ENCODE results near the gene EVC.
"Not testable (repeated sequence)": the region's sequence is repeated elsewhere in the genome, so short reads cannot be mapped to it uniquely, and the experiment has no call there.

The EVC gene

DNA sequence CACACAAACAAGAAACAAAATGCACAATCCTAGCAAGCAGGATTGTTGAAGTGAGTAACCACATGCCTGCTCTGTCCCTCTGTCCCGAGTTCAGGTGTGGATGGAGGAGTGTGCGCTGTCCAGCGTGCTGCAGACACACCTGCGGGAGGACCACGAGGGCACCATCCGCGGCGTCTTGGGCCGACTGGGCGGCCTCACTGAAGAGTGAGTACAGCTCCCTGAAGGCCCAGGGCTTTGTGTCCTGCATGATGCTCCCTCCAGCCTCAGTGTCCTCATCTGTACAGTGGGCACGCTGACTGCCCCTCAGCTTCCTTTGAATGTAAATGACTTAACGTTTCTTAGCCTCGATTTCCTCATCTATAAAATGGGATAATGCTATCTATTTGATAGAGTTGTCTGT lies 82.5 kb downstream of the EVC start:
- DNase-seq: no peak

DNA sequence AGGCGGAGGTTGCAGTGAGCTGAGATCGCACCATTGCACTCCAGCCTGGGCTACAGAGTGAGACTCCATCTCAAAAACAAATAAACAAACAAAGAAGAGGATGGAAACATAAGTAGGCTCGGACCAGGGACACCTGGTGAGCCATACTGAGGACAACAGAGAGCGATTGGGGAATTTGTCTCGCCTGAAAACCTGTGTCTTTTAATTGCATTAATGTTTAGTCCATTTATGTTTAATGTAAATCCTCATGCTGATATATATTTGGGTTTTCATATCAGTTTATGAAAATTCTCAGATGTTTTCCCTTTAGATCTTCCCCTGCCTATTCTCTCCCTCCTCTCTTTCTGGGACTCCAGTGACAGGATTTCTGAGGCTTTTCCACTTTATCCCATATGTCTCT lies 84.6 kb downstream of the EVC start:
- no peak for DNase-seq

DNA sequence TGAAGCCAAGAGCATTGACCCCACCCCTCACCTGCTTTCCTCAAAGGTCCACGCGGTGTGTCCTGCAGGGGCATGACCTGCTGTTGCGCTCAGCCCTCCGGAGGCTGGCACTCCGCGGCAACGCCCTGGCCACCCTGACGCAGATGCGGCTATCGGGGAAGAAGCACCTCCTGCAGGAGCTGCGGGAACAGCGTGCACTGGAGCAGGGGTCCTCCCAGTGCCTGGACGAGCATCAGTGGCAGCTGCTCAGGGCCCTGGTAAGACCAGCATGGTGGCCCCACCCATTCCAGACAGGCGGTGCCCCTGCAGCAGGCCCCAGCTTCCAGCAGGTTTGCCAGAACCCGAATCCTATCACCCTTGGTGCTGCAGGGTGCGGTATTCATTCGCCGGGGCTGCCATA lies 86.0 kb downstream of the EVC start:
- DNase-seq: no peak

DNA sequence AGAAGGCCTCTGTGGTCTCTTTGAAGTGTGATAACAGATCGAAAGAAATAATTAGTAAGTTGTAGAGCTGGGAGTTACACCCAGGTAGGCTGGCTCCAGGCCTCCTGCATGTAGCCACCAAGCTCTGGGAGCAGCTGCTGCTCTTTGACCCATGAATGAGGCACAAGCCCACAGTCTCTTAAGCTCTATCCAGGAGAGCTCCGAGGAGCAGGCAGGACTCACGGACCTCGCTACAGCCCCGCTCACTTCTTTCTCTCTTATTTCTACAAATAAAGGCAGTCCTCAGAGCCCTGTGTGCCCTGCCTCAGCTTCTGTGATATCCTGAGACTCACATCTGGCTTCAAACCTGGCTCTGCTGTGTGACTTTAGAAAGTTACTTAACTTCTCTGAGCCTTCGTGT lies 86.9 kb downstream of the EVC start:
- no peak for DNase-seq

DNA sequence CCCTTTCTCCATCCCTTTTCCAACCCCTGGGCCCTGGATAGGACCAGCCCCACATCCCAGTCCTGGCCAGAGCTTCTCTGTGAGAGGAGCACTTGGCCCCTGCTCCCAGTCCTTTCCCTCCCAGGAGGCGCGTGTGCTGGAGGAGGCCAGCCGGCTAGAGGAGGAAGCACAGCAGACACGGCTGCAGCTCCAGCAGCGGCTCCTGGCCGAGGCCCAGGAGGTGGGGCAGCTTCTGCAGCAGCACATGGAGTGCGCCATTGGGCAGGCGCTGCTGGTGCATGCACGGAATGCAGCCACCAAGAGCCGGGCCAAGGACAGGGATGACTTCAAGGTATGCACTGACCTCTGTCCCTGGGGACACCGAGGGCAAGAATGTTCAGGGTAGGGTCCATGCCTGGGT lies 87.5 kb downstream of the EVC start:
- DNase-seq: no peak

DNA sequence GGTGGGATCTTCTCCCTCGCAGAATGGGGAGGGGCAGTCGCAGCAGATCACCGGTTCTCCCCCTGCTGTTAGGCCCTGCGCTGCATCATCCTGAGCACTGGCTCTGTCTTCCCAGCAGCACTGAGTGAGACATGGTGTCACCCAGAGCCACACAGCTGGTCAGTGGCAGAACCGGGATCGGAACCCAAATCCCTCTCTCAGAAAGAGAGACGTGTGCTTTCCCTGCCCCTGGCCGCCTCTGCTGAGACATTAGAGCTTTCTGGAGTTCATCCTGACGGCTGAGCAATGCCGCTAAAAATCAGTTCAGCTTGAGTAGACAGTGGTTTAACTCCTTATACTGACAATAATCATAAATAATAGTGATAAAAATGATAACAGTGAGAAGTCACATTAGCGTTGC lies 87.9 kb downstream of the EVC start:
- DNase-seq: no peak

DNA sequence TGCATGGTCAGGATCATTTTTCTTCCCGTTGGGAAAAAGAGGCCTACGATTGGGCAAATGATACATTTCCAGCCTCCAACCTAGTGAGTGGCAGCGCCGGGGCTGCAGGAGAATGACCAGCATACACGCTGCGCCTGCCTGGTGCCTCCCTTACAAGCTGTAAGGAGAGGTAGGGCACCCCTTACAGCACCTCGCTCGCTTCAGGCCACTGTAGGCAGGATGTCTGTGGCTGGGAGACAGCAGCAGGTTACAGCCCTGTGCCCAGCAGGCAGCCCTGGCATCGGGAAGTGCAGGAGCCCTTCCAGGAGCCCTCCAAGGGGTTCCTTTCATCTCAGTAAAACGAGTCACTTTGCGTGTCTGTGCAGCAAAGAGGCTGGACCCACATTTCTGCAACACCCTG lies 88.4 kb downstream of the EVC start:
- DNase-seq: no peak

DNA sequence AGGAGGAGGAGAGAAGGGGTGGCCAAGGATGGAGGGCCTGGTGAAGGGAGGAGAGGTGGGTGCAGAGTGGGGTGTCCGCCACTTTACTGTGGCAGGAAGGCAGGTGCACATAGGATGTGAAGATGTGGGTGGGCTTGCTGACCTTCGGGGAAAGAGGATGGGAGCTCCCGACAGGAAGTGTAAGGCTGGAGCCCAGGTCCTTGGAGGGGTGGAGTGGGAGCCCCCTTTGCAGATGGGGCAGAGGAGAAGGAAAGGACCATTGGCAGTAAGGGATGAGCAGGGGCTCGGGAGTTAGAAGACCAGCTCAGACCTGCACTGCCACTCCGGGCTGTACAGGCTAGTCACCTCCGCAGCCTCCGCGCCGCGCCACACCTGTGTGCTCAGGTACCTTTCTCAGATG lies 89.5 kb downstream of the EVC start:
- DNase-seq: no peak

DNA sequence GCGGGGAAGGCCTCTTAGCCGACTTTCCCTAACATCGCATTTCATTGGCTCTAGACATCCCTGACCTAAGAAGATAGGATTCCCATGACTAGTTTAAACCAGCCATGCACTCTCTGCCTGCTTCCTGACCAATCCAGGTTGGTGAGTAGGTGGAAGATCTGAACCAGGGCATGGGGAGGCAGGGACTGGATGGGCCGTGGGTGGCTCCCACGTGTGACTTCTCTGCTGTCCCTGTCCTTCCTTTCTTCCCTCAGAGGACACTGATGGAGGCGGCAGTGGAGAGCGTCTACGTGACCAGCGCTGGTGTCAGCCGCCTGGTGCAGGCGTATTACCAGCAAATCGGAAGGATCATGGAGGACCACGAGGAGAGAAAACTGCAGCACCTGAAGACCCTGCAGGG lies 90.7 kb downstream of the EVC start:
- DNase-seq: no peak

DNA sequence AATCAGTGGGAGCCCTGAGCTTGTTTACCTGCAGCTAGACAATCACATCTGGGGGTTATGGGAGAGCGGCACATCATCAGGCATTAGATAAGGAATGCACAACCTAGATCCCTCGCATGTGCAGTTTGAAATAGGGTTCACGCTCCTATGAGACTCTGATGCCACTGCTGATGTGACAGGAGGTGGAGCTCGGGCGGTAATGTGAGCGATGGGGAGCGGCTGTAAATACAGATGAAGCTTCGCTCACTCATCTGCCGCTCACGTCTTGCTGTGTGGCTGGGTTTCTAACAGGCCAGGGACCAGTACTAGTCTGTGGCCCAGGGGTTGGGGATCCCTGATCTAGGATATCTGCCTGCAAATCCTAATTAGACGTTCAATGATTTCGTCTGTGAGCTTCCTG lies 91.6 kb downstream of the EVC start:
- no peak for DNase-seq

DNA sequence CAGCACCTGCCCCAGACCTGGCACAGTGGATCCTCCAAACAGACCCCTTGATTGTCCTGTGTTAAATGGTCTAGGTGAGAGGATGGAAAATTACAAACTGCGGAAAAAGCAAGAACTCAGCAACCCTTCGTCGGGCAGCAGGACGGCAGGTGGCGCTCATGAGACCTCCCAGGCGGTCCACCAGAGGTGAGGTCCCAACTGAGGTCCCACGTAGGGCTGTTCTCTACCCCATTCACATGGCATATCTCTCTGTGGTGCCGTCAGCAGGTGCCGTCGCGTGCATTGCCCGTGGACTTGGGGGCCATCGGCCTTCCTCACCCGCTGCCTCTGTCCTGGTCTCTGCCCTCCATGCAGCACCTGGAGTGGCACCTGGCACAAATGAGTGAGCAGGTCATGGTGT lies 93.7 kb downstream of the EVC start:
- DNase-seq: no peak

DNA sequence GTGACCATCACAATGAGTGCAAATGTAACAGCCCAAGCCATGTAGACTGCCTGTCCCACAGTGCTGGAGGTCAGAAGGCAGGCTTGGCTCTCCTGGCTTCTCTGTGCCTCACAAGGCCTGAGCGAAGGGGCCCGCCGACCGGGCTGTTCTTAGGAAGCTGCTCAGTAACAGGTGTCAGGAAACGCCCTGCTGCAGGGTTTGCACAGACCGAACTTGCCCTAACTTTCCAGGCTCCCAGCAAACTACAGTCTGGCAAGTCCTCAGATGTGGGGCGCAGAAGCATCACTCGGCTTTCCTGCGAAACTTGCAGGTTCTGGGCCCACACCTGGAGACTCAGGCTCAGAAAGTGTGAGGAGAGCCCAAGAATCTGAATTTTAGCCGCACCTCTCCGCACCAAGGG lies 94.3 kb downstream of the EVC start:
- DNase-seq: no peak

DNA sequence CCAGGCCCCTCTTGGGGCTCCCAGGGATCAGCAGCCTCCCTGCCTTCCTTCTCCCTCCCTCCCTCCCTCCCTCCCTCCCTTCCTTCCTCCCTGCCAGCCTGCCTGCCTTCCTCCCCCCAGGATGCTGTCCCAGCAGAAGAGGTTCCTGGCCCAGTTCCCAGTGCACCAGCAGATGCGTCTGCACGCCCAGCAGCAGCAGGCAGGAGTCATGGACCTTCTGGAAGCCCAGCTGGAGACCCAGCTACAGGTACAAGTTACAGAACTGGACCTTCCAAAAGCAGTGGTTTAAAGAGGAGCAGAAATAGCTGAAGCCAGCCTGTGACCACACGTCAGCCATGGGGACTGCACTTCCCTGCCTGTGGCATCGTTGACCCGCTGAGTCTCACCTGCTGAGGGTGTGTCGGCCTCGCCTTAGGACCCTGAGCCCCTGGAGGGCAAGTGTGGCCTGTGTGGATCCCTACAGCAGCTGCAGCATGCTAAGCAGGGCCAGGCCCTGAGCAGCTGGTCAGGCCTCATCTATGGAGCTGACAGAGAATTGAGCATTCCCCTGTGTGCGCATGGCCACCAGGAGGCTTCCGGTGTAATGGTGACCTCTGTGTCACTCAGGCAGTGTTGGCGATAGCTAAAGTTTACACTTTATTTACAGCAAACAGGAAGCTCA lies 97.2 kb downstream of the EVC start:
- no peak for DNase-seq

DNA sequence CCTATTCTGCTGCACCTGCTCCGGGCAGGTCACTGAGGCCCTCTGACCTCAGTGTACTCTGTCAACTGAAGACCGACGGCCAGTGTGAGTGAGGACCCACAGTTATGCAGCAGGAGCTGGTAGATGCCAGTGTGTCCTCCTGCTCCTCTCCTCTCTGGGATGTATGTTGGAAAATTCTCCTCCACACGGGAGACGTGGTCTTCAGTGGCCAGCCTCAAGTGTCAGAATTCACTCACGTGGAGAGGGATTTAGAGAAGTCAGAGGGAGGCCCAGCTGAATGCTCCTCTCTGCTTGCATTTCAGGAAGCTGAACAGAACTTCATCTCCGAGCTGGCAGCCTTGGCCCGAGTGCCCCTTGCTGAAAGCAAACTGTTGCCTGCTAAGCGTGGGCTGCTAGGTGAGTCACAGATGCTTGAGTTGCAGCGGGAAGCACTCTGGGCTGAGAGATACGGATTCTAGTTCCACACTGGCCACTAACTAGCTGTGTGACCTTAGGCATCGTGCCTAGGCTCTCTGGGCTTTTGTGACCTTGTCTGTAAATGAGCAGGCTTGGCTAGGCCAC lies 98.3 kb downstream of the EVC start:
- no peak for DNase-seq

DNA sequence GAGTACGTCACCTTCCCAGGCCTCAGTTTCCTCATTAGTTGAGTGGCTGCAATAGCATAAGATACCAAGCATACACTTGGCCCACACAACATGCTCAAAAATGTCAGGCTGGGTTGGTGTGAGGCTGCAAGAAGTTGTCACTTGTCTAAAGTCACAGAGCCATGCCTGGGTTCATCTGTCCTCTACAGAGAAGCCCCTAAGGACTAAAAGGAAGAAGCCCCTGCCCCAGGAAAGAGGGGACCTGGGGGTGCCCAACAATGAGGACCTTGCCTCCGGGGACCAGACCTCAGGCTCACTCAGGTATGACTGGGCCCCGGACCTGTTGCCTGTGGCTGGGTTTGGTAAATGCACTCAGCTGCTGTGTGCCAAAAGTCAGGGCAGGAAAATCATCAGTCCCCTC lies 99.2 kb downstream of the EVC start:
- no peak for DNase-seq

DNA sequence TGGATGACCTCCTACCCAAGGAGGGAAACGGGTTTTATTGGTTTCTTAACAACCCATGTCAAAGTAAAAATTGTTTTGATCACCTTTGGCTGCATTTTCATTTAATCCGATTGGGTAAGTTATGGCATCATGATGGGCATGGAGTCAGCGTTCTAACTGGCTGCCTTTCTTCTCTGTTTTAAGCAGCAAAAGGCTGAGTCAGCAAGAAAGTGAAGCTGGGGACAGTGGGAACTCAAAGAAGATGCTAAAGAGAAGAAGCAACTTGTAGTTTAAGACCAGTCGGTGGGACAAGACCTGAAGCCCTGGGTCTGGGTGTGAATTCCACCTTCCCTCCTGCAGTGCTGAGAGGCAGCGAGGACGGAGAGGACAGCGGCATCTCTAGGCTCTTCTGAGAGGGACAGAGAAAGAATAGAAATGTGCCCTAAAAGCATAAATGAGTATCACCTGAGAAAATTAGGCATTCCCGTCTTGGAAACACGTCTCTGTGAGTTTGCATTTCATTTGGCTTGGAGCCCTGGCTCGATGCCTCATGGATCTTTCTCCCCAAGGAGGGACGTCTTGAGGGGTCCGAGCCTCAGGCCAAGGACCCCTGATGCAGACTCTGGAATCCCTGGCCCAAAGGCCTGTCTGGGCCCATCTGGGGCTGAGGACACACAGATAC lies 99.9 kb downstream of the EVC start:
- no peak for DNase-seq

DNA sequence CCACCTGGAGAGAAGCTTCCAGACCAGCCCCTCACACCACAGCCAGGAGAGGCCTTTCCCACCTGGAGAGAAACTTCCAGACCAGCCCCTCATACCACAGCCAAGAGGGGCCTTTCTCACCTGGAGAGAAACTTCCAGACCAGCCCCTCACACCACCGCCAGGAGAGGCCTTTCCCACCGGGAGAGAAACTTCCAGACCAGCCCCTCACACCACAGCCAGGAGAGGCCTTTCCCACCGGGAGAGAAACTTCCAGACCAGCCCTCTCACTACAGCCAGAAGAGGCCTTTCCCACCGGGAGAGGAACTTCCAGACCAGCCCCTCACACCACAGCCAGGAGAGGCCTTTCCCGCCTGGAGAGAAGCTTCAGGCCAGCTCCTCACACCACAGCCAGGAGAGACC lies 101.1 kb downstream of the EVC start:
- DNase-seq: not testable (repeated sequence)

DNA sequence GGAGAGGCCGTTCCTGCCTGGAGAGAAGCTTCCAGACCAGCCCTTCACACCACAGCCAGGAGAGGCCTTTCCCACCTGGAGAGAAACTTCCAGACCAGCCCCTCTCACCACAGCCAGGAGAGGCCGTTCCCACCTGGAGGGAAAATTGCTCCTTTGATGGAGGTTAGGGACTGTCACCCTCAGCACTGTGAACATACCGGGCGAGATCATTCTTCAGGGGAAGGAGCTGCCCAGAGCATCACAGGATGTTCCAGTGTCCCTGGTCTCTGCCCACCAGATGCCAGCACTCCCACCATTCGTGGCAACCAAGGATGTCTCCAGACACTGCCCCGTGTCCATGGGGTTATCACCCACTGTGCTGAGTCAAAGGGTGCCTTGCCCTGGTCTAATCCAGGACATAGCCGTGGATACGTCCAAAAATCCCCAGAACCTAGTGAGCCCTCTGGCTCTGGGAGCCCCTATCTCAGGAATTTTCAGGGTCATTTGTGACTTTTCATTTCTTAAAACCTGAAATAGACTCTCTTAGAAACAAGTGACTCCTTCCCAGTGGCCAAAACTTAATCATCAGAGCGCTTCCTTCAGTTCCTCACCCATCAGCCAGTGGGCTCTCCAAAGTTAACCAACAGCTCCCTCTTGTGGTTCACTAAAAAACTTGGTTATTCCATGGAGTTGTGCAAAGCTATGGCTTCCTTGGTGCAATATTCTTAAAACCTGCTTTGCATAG lies 101.7 kb downstream of the EVC start:
- DNase-seq: no peak

DNA sequence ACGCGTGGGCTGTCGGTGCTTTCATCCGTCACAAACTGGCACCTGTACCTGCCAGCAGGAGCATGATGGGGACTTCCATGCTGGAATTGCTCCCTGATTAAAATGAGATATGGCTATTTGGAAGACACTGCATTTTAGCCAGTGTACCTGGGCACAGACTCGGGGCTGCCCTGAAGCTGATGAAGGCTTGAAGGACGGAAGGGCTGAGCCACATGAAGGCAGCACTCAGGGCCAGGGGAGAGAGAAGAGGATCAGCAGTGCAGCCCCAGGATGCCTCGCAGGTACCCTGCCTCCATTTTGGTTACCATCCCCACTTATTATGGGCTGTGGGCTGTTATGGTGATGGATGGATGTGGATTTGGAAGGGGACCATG lies 102.9 kb downstream of the EVC start:
- DNase-seq: no peak

DNA sequence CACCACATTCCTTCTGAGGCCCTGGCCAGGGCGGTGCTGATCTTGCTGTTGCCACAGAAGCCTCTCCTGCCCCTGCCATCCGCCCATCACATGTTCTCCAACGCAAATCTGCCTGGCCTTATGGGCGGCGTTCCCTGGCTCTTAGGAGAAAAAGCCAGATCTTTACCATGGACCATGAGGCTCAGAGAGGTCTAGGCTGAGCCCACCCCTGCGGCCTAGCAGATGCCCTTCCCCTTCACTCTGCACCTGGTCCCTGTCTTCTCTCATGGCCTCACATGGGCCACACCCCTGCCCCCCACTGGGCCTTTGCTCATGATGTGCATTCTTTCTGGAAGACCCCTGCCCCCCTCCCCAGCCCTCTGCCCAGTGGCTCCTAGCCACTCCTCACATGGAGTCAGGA lies 103.4 kb downstream of the EVC start:
- no peak for DNase-seq

DNA sequence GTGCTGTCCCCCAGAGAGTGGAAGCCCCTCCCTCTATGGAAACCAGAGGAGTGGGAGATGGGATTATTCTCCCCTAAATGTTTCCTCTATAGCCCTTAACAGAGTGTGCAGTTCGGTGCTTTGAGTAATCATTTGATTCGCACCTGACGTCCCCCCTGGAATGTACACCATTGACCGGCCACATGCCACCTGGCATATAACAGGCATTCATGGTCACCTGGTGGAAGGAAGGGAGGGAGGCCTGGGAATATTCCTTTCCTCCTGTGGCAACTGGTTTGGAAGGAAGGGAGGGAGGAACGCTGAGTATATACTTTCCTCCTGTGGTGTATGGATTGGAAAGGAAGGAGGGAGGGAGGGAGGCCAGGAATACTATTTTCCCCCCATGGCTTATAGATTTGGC lies 104.6 kb downstream of the EVC start:
- no peak for DNase-seq

DNA sequence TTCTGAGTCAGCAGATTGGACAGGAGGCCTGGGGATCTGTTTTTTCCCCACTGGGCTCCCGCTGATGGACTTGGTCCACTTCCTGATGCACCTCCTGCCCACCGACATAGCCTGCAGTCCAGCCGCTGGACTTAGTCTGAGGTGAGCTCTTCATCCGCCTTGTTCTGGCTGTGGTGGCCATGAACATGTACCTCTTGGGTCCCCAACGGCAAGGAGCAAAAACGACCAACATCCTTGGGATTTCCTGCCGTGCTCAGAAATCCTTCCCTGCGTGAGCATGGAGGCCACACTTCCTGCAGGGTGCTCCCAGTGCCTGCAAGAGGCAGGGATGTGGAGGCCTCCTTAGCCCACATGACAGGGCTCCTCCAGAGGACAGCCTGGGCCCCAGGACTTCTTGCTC lies 105.1 kb downstream of the EVC start:
- DNase-seq: no peak

DNA sequence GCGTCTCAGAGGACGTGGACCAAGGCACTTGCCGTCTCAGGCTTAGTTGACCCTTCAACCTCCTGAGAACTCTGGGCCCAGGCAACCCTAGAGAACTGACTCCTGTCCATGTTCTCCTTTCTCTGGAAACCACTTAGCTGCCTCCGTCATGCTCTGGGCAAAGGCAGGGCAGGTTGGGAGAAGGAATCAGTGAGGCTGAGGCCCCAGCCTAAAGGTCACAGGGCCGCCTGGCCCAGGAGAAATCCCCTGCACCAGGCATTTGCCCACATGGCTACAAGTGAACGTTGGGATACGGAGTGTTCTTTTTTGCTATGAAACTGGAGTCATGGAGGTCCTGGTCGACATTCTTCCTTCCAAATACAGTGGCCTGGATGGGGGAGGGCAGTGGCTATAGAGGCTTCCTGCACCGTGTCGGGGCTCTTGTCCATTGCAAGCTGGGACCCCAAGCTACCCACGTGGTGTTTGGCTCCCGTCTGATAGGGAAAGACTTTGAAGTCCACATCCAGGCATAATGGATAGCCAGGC lies 105.9 kb downstream of the EVC start:
- no peak for DNase-seq

Measured in CD4-positive, alpha-beta T cell treated with Interleukin-17A for 4 hours (primary cell).